Testis (tissue), 3 donors: ENCODE data around the gene FLNB. TPM values are rescaled to one million over a fixed set of nuclear protein-coding genes. Genes with fewer than 3 reads are reported as not detected.
A peak's percentile ranks its signal among the peaks of the same experiment; 100 is the strongest.

ENCODE experiments used
- DNase-seq: peaks from one replicate; pipeline ENCODE4 v3.0.0-alpha.2; 2019
- H3K27ac ChIP-seq, 2 donors: fragments of 200-600 bp; sonication (generic); one replicate each; pipeline ENCODE4 v1.5.1; 2019
- H3K27me3 ChIP-seq: fragments of 200-600 bp; sonication (generic); one replicate; pipeline ENCODE4 v1.5.1; 2019
- H3K36me3 ChIP-seq: fragments of 200-600 bp; sonication (generic); one replicate; pipeline ENCODE4 v1.5.1; 2017; ENCODE audit warnings: low read depth; ENCODE audit errors: missing control alignments
- H3K4me1 ChIP-seq: fragments of 200-600 bp; sonication (generic); one replicate; pipeline ENCODE4 v1.5.1; 2019
- H3K4me3 ChIP-seq, 2 donors: fragments of 200-600 bp; sonication (generic); one replicate each; pipeline ENCODE4 v1.5.1; 2017 to 2019
- H3K9me3 ChIP-seq: fragments of 200-600 bp; sonication (generic); one replicate; pipeline ENCODE4 v1.5.1; 2017
- CTCF ChIP-seq, 3 experiments: fragments of 450-650 bp in 2 of 3; fragments of 200-600 bp in 1 of 3; sonication (generic) in 1 of 3; IDR thresholded peaks; one replicate each; pipeline ENCODE4 v1.5.1; 2016 to 2019; ENCODE audit warnings: antibody characterized with exemption in 3 of 3, mild to moderate bottlenecking in 2 of 3, moderate library complexity in 1 of 3
- POLR2A ChIP-seq: fragments of 450-650 bp; IDR thresholded peaks from one replicate; pipeline ENCODE4 v1.6.1; 2017; ENCODE audit warnings: antibody characterized with exemption, mild to moderate bottlenecking, moderate library complexity
- WGBS, 2 donors: methylation state at CpG; one replicate each; pipeline ENCODE4 v1.1.5; 2018; 5-methylcytosine and 5-hydroxymethylcytosine counted together
- intact Hi-C: fragments of 100-400 bp; cut with DNase I; formaldehyde crosslinking; loops from one replicate; pipeline ENCODE4 v1.15.1; 2023; ENCODE audit warnings: low total_unique reads
- polyA plus RNA-seq: library from polyadenylated mRNA; stranded (reverse); fragments of 350-450 nt; fragmentation: Illumina TruSeq; extraction: RNeasy Lipid Tissue Mini Kit (QIAGEN cat#74804); gene quantifications from one replicate; pipeline ENCODE4 v1.2.3, GENCODE V29; 2014; ENCODE audit warnings: low read depth, low replicate concordance; ENCODE audit not compliant: insufficient read depth
- total RNA-seq, 2 donors: library from RNA; depleted of rRNA; stranded (reverse); fragments of >200 nt; gene quantifications; one replicate each; pipeline ENCODE4 v1.2.3, GENCODE V29; 2016

Gene FLNB
- total and polyA plus RNA-seq, 3 donors from 2014 or later, result 105 to 199 (median 166) TPM

- no peaks in the 10 kb centered on the region for H3K36me3 ChIP-seq
- peak overlapping the region; percentile 33 to 35 for H3K27ac ChIP-seq
- peaks cover 42% of the 10 kb centered on the region for H3K4me1 ChIP-seq
- H3K9me3 ChIP-seq, result no peaks in the 10 kb centered on the region
- intact Hi-C loops, result no loop called here
- TF ChIP-seq CTCF (IDR thresholded peaks at IDR 0.05) (no peak), POLR2A (no peak)
- 56 to 67% methylated on average over 7 of the region's 7 CpGs for WGBS, 2 donors
- H3K4me3 ChIP-seq, result no peak overlapping the region
- no peaks in the 10 kb centered on the region for H3K27me3 ChIP-seq
- DNase-seq, result no peak
These were observed 12.5 kb downstream of the FLNB start for GRCh38 chr3:58020783-58021071.

- peak overlapping the region; percentile 0 to 33 for H3K27ac ChIP-seq
- no peaks in the 10 kb centered on the region for H3K36me3 ChIP-seq
- peaks cover 48% of the 10 kb centered on the region for H3K4me1 ChIP-seq
- H3K9me3 ChIP-seq, result no peaks in the 10 kb centered on the region
- no peak overlapping the region for H3K4me3 ChIP-seq
- intact Hi-C loops, result no loop called here
- 61 to 81% methylated on average over 5 to 8 of the region's 8 CpGs for WGBS, 2 donors
- H3K27me3 ChIP-seq, result no peaks in the 10 kb centered on the region
- TF ChIP-seq POLR2A (no peak), CTCF (IDR thresholded peaks at IDR 0.05) (no peak)
- no peak for DNase-seq
These were observed 13.1 kb downstream of the FLNB start for GRCh38 chr3:58021072-58021959.

- H3K27me3 ChIP-seq, result no peaks in the 10 kb centered on the region
- no peaks in the 10 kb centered on the region for H3K36me3 ChIP-seq
- H3K27ac ChIP-seq, result peak overlapping the region in 1 of 2 donors; percentile 0
- no peak for DNase-seq
- H3K4me1 ChIP-seq, result peaks cover 49% of the 10 kb centered on the region
- TF ChIP-seq CTCF (IDR thresholded peaks at IDR 0.05), result no peak
- no peak for TF ChIP-seq POLR2A
- 57 to 85% methylated on average over 5 of the region's 5 CpGs for WGBS, 2 donors
- intact Hi-C loops, result no loop called here
- H3K9me3 ChIP-seq, result no peaks in the 10 kb centered on the region
- H3K4me3 ChIP-seq, result no peak overlapping the region
These were observed 13.7 kb downstream of the FLNB start for GRCh38 chr3:58021962-58022361.

GRCh38 chr3:58022490-58022889, 14.3 kb downstream of the FLNB start:
- intact Hi-C loops, result no loop called here

More at GRCh38 chr3:58022490-58022889, 14.3 kb downstream of the FLNB start:
- H3K9me3 ChIP-seq, result no peaks in the 10 kb centered on the region
- H3K36me3 ChIP-seq, result no peaks in the 10 kb centered on the region
- no peak for DNase-seq
- peaks cover 45% of the 10 kb centered on the region for H3K4me1 ChIP-seq
- no peaks in the 10 kb centered on the region for H3K27me3 ChIP-seq
- no peak overlapping the region for H3K4me3 ChIP-seq
- no peak overlapping the region for H3K27ac ChIP-seq
- no peak for TF ChIP-seq POLR2A
- TF ChIP-seq CTCF (IDR thresholded peaks at IDR 0.05), result no peak
- WGBS, 2 donors, result 70 to 76% methylated on average over 3 of the region's 3 CpGs
